ENCODE results near the gene SDK1. TPM values are rescaled to one million over a fixed set of nuclear protein-coding genes. Genes with fewer than 3 reads are reported as not detected.

Gene SDK1
- total and polyA plus RNA-seq, 2 experiments from 2014 or later = 4.1 to 16.5 TPM

GRCh38 chr7:3866277-3866676 is 565.2 kb downstream of the SDK1 start:
- H3K27ac ChIP-seq = no peak overlapping the region
- no peaks in the 10 kb centered on the region for H3K36me3 ChIP-seq
- no peaks in the 10 kb centered on the region for H3K4me1 ChIP-seq (ENCODE audit: low read depth)
- H3K4me3 ChIP-seq = no peak overlapping the region
- TF ChIP-seq, protein P1, sequence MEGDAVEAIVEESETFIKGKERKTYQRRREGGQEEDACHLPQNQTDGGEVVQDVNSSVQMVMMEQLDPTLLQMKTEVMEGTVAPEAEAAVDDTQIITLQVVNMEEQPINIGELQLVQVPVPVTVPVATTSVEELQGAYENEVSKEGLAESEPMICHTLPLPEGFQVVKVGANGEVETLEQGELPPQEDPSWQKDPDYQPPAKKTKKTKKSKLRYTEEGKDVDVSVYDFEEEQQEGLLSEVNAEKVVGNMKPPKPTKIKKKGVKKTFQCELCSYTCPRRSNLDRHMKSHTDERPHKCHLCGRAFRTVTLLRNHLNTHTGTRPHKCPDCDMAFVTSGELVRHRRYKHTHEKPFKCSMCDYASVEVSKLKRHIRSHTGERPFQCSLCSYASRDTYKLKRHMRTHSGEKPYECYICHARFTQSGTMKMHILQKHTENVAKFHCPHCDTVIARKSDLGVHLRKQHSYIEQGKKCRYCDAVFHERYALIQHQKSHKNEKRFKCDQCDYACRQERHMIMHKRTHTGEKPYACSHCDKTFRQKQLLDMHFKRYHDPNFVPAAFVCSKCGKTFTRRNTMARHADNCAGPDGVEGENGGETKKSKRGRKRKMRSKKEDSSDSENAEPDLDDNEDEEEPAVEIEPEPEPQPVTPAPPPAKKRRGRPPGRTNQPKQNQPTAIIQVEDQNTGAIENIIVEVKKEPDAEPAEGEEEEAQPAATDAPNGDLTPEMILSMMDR (IDR thresholded peaks at IDR 0.05; ENCODE audit: low read depth, low read length) = no peak
- no peaks in the 10 kb centered on the region for H3K27me3 ChIP-seq
- no peaks in the 10 kb centered on the region for H3K9me3 ChIP-seq (ENCODE audit: low read depth)
- no peak for DNase-seq (ENCODE audit: low read depth in 1 of 2, low spot score in 1 of 2)

DNA sequence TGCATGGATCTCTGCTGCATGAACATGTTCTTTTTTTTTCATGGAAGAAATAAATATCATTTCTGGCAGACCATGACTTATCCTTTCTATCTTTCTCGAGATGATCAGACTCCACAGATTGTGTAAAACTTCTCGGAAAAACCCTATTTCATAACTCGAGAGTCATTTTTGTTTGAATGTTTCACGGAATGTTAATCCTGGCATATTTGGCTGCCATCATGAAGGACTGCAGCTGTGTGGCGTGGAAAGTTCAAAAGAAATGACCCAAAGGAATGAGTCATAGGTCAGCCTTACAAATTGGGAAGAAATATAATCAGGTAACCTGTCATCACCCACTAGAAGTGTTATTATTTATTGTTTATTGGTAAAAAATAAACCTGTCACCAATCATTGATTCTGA is 566.8 kb downstream of the SDK1 start:
- peak in 1 of 2 donors; percentile 40 for DNase-seq (ENCODE audit: low read depth in 1 of 2, low spot score in 1 of 2)
- H3K27me3 ChIP-seq = no peaks in the 10 kb centered on the region
- TF ChIP-seq, protein P1 (IDR thresholded peaks at IDR 0.05; ENCODE audit: low read depth, low read length) = no peak
- no peaks in the 10 kb centered on the region for H3K9me3 ChIP-seq (ENCODE audit: low read depth)
- no peak overlapping the region for H3K4me3 ChIP-seq
- no peaks in the 10 kb centered on the region for H3K4me1 ChIP-seq (ENCODE audit: low read depth)
- no peak overlapping the region for H3K27ac ChIP-seq
- no peaks in the 10 kb centered on the region for H3K36me3 ChIP-seq

DNA sequence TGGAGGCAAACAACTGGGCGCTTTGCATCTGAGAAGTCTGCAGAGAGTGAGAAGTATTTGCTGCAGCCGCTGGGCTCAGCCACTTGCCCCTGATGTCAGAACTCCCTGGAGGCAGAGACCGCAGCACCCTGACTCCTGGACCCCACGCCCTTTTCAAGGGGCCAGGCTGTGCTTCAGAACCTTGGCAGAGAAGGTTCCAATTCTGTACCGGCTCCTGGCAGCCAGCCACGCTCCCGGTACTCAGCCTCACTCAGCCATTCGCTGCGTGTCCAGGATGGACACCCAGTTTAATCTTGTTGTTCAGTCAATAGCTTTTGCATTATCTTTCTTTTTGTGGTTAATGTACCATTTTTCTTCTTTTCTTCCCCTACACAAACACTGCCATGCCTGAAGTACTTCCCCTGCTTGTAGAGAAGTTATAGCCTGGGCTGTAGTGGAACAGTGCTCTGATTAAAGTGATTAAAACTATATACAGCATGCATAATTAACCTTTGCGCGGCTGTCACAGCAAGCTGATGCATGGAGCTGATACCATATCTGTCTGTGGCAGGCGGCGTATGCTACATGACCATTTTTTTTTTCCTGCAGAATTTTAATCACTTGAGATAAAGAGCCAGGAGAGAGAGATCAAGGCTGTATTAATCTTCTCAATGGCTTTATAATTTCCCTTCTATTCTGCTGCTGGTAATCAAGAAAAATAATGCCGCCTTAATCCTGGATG is 578.5 kb downstream of the SDK1 start:
- Histone ChIP-seq H3K4me1 (ENCODE audit: low read depth) (no peaks in the 10 kb centered on the region), H3K27me3 (no peaks in the 10 kb centered on the region), H3K4me3 (no peak overlapping the region), H3K27ac (no peak overlapping the region), H3K9me3 (ENCODE audit: low read depth) (no peaks in the 10 kb centered on the region), H3K36me3 (no peaks in the 10 kb centered on the region)
- DNase-seq (ENCODE audit: low read depth in 1 of 2, low spot score in 1 of 2) = no peak
- TF ChIP-seq, protein P1 (IDR thresholded peaks at IDR 0.05; ENCODE audit: low read depth, low read length) = no peak

DNA sequence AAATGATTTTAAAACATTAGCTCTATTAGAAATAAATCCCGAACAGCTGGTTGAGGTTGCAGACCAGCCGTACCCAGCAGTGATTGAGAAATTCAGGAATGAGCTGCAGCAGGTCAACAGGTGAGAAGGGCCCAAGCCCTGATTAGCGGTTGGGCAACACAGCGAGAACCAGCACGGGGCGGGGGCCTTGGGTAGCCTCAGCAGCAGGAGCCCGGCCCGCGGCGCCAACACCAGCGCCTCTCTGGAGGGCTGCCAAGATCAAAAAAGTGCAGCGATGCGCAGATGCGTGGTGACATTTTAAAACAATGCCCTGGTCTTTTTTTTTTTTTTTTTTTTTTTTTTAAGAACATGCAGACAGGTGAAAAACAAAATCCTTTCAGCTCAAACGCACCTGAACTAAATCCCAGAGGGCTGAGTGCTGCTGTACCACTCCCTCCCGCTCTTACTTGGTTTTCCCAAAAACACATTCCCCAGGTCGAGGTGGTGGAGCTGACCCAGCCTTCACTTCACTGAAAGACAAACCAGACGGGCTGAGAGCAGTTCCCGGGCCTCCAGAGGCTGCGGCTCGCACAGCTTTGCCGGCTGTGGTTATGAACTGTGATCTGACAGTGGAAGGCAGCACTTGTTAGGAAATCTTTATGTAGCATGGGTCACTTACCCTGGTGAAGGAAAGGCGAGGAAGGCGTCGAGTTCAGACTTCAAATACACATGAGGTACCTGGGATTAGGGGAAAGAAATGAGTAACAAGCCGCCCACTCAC is 579.4 kb downstream of the SDK1 start:
- no peaks in the 10 kb centered on the region for H3K9me3 ChIP-seq (ENCODE audit: low read depth)
- no peak overlapping the region for H3K27ac ChIP-seq
- no peaks in the 10 kb centered on the region for H3K4me1 ChIP-seq (ENCODE audit: low read depth)
- no peaks in the 10 kb centered on the region for H3K27me3 ChIP-seq
- no peaks in the 10 kb centered on the region for H3K36me3 ChIP-seq
- TF ChIP-seq, protein P1 (IDR thresholded peaks at IDR 0.05; ENCODE audit: low read depth, low read length) = no peak
- no peak for DNase-seq (ENCODE audit: low read depth in 1 of 2, low spot score in 1 of 2)
- no peak overlapping the region for H3K4me3 ChIP-seq

GRCh38 chr7:3882782-3883181 is 581.7 kb downstream of the SDK1 start:
- Histone ChIP-seq H3K27ac (no peak overlapping the region), H3K4me1 (ENCODE audit: low read depth) (no peaks in the 10 kb centered on the region), H3K27me3 (no peaks in the 10 kb centered on the region), H3K9me3 (ENCODE audit: low read depth) (no peaks in the 10 kb centered on the region), H3K4me3 (no peak overlapping the region), H3K36me3 (no peaks in the 10 kb centered on the region)
- TF ChIP-seq, protein P1 (IDR thresholded peaks at IDR 0.05; ENCODE audit: low read depth, low read length) = no peak
- DNase-seq (ENCODE audit: low read depth in 1 of 2, low spot score in 1 of 2) = no peak
